ENCODE measurements around the gene DIAPH3.
A peak's percentile ranks its signal among the peaks of the same experiment; 100 is the strongest.

The DIAPH3 gene

DNA sequence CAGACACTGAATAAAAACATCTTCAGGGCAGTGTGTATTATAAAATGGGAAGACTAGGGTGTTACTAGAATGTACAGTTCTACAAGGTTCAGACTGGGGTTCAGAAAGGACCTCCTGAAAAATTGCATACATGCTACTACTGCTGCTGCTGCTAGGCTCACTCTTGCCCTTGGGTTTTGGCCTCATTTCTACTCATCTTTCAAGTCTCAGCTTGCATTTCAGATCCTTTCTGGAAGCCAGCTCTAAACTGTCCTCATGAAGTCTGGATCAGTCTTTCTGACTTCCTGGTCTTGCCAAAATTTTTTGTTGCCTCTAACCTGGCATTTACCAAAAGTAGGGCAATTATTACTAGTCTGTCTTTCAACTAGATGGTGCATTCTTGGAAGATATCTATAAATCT, 393.3 kb downstream of the DIAPH3 start:
- DNase-seq = no peak

- no peak for DNase-seq
Observed at GRCh38 chr13:59766236-59766635, 397.5 kb downstream of the DIAPH3 start.

DNA sequence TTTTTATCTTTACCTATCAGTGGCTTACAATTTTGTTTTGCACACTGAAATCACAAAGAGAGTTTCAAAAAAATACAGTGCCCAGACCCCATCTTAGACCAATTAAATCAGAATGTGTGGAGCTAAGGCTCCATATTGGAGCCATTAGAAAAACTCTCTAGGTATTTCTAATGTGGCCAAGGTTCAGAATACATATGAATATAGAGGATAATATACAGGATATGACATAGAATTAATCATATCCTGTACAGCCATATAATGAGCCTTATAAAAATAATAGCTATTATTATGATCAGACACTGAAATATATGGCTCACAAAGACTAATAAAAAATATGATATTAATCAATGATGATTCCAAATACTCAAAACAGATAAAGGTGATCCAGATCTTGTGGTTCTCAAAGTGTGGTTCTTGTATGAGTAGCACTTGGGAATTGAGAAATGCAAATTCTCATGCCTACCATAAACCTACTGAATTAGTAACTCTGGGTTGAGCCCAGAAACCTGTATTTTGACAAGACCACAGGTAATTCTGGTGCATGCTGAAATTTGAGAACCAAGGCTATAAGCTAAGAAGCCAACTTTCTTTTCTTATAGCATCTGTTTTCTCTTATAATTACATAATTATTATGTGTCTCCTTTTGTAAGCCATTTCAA, 408.0 kb downstream of the DIAPH3 start:
- no peak for DNase-seq

GRCh38 chr13:59754411-59754810, 409.3 kb downstream of the DIAPH3 start:
- no peak for DNase-seq

GRCh38 chr13:59750860-59751259, 412.9 kb downstream of the DIAPH3 start:
- peak; percentile 41 to 86 for DNase-seq

GRCh38 chr13:59748046-59748445, 415.7 kb downstream of the DIAPH3 start:
- no peak for DNase-seq

GRCh38 chr13:59747529-59747928, 416.2 kb downstream of the DIAPH3 start:
- DNase-seq = no peak

DNA sequence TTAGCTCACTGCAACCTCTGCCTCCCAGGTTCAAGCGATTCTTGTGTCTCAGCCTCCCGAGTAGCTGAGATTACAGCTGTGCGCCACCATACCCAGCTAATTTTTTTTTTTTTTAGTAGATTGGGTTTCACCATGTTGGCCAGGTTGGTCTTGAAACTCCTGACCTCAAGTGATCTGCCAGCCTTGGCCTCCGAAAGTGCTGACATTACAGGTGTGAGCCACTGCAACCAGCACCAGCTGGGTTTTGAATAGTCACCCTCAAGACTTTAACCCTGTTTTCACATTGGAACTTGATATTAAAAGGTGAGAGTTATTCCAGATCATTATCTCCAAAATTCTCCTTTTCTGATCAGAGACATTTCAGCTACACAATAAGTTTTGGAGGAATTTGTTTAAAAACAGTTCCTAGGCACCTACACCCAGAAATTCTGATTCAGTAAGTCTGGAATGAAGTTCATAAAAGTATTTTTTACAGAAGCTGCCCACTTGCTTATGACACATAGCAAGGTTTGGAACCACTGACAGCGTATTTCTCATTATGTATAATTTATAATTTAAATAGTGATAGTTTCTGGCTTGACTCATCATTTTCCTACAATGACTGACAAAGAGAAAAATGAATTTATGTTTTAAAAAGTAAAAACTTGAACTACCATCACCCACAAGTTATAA, 417.3 kb downstream of the DIAPH3 start:
- no peak for DNase-seq

DNA sequence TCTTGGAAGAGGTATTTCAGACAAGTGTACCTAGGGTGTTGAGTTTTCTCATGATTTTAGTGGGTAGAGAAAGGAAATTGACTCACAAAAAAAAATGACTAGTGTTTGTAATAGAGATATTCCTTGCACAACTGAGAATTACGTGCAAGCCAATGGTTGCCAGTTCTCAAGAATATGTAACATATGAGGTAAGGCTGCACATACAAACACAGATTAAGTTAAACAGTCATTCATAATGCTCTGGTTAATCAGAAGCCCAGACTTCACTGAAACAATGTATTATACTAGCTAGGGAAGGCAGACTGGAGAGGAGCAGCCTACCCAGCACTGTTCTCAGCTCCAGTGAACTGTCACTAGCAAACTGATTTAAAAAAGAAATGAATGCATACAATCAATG, 418.3 kb downstream of the DIAPH3 start:
- DNase-seq = no peak

DNA sequence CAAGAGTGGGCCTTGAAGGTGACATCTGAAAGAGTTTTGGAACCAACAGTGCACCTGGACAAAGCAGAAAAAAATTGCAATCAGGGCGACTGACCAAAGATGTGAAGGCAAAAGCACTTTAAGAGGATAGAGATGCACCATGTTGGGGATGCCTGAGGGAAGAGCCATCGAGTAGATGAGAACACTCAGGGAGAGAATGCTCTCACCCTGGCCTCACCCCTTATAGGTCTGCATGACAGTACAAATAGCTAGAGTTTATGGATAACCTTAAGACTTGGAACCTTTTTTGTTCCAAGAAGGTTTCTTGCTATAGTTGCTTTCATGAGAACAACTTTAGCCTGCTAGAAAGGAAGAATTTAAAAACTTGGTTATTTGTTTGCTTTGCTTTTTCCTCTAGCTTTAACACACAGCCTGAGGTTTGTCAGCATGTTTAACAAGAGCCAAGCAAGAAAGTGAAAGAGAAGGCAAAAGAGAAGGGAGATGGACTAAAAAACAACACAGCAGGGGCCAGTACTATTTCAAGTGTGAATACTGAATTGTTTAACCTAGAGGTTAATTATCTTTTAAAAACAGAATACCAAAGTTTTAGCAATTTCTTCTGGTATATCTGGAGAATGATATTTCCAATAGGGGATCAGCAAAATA, 418.9 kb downstream of the DIAPH3 start:
- DNase-seq = no peak

GRCh38 chr13:59743195-59743594, 420.5 kb downstream of the DIAPH3 start:
- no peak for DNase-seq

DNA sequence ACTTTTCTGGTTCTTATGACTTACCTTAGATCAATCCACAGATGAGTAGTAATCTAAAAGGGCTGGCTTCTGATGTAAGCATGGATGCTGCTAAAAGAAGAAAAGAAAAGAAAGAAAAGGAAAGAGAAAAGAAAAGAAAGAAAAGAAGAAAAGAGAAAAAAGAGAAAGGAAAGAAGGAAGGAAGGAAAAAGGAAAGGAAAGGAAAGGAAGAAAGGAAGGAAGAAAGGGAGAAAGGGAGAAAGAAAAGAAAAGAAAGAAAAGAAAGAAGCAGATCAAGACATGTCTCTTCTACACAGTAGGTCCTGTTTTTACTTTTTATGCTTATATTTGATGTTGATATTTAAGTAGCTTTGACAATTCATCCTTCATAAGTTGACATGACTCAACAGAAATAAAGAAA, 421.3 kb downstream of the DIAPH3 start:
- DNase-seq = no peak

GRCh38 chr13:59738921-59739320, 424.8 kb downstream of the DIAPH3 start:
- no peak for DNase-seq

DNA sequence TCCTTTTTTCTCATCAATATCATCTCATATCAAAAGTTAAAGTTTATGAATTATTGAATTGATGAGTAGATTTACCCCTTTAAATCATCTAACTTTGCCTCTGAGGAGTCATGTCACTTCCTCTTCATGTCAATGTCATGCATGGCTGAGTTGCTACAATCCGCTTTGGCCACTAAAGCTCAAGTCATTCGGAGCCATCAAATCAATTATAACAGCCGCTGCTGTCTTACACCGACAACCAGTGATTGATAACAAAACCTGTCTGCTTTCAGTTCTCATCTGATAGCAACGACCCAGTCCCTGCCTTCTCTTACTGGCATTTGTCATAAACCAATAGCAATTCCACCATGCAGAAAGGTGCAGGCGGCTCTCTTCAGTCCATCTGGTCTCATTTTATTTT, 429.3 kb downstream of the DIAPH3 start:
- DNase-seq = no peak

- no peak for DNase-seq
Observed at GRCh38 chr13:59733744-59734143, 430.0 kb downstream of the DIAPH3 start.

DNA sequence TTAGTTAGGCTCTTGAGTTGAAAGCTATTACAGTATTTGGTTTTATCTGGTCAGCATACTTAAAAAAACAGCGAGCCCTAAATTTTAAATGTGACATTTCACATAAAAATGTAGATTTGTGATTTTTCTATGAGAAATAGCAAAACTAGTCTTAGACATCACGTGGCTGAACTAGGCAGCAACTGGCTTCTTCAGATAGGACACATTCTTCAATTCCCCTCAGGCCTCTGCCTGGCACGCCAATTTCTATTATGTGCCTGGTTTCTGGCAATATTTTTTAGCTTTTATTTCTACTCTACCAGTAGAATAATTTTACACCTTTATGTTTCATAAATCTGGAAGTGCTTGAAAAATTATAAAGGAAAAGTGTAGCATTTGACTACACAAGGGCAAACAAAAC, 433.7 kb downstream of the DIAPH3 start:
- DNase-seq = no peak

- no peak for DNase-seq
Observed at GRCh38 chr13:59728896-59729545, 434.7 kb downstream of the DIAPH3 start.

- no peak for DNase-seq
Observed at GRCh38 chr13:59721926-59722910, 441.5 kb downstream of the DIAPH3 start.

DNA sequence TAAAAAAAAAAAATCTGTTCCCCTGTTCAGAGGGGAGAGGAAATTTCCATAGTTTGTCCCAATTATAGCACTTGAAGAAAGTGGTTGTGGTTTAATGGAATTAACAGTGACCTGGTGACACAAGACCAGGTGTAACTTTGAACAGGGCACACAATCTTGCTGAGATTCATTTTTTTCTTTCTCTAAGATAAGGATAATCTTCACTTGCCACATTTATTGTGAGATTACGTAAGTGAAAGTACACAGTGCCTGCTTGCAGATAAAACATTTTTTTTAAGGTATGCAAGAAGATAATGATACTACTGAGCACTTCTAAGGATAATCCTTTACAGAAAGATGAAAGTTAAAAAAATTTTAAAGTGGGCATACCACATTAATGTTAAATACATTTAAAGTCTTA, 448.1 kb downstream of the DIAPH3 start:
- DNase-seq = no peak

- DNase-seq = no peak
Observed at GRCh38 chr13:59710996-59711701, 452.6 kb downstream of the DIAPH3 start.

DNA sequence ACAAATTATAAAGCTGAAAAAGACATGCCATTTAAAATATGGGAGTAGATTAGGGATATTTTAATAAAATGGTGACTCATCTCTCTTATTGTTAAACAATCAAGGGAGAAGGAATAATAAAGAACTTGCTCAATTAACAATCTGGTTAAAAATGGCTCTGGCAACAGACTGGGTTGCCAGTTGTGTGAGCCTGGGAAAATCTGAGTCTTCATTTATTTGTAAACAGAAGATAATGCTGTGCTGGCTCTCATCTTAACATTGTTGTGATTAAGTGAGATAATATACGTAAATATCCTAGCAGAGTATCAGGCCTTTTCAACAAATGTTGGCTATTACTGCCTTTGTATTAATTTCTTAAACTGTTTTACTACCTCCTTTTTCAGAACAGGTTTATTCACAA, 453.3 kb downstream of the DIAPH3 start:
- DNase-seq = no peak
